K562 (cell line): ENCODE measurements around the gene NDRG3. TPM values are rescaled to one million over a fixed set of nuclear protein-coding genes. Genes with fewer than 3 reads are reported as not detected.
"Not testable (repeated sequence)": the region's sequence is repeated elsewhere in the genome, so short reads cannot be mapped to it uniquely, and the experiment has no call there.

Source experiments
- ATAC-seq: fragments of 200-7000 bp; cut with Tn5 transposase; 3 replicates; pipeline ENCODE4 v1.9.1; 2020; ENCODE audit warnings: moderate library complexity
- BruUV-seq: library from RNA; stranded (reverse); fragments of 400-500 nt; replicated peaks from 2 replicates; lab custom pipeline; 2021; lab: Mats Ljungman, UMichigan
- CTCF ChIA-PET: fragments of 300-600 bp; formaldehyde crosslinking; extraction: SDS; loops from one replicate; lab custom pipeline; 2021; ENCODE audit warnings: low intra/inter-chr PET ratio; lab: Yijun Ruan, JAX
- POLR2A ChIA-PET: fragments of 300-600, 350-650 bp; sonication (Branson Sonifier 250); formaldehyde crosslinking; extraction: SDS; loops from one replicate; lab custom pipeline; 2021; ENCODE audit warnings: antibody characterized with exemption, inconsistent platforms; lab: Yijun Ruan, JAX
- DNase-seq, 4 experiments: peaks; one replicate each; pipeline versions ENCODE4 v3.0.0 to v3.0.0-alpha.2; 2011 to 2018; ENCODE audit warnings: low spot score in 3 of 4, mixed read lengths in 3 of 4; ENCODE audit errors: extremely low read depth in 1 of 4
- FAIRE-seq: peaks from 2 replicates; lab custom pipeline; 2011; peaks lifted over from hg19 to GRCh38; lab: Jason Lieb, UNC
- H2AFZ ChIP-seq: 2 replicates; pipeline ENCODE4 v1.6.0; 2011; ENCODE audit warnings: low read depth, low read length, control low read depth, inconsistent platforms
- H3K27ac ChIP-seq: fragments of 200-600 bp; 3 replicates; pipeline ENCODE4 v1.8.0; 2011; ENCODE audit warnings: low read depth, mild to moderate bottlenecking, control low read depth, inconsistent platforms, low read length, moderate library complexity, mixed read lengths; ENCODE audit errors: extremely low read depth
- H3K27me3 ChIP-seq, 2 experiments: fragments of 300-600 bp in 1 of 2; 2 replicates in 1 of 2; 3 replicates in 1 of 2; pipeline versions ENCODE4 v1.6.0 to v1.8.0; 2011; ENCODE audit warnings: inconsistent platforms in 2 of 2, low read length in 2 of 2, mild to moderate bottlenecking in 1 of 2, mixed read lengths in 1 of 2, moderate library complexity in 1 of 2; ENCODE audit not compliant: control insufficient read depth in 2 of 2, insufficient read depth in 2 of 2
- H3K36me3 ChIP-seq: fragments of 300-600 bp; 3 replicates; pipeline ENCODE4 v1.8.0; 2011; ENCODE audit warnings: mild to moderate bottlenecking, low read length, inconsistent platforms; ENCODE audit not compliant: control insufficient read depth, insufficient read depth
- H3K4me1 ChIP-seq, 2 experiments: fragments of 200-600 bp in 1 of 2; replicated peaks in 1 of 2; 2 replicates in 1 of 2; 3 replicates in 1 of 2; pipeline versions ENCODE4 v1.5.1 to v1.8.0; 2011; ENCODE audit warnings: inconsistent platforms in 2 of 2, low read length in 2 of 2, mild to moderate bottlenecking in 1 of 2, mixed read lengths in 1 of 2, moderate library complexity in 1 of 2; ENCODE audit not compliant: control insufficient read depth in 2 of 2, insufficient read depth in 2 of 2
- H3K4me2 ChIP-seq: 2 replicates; pipeline ENCODE4 v1.6.1; 2011; ENCODE audit warnings: low read length, control low read depth, inconsistent platforms, mixed read lengths; ENCODE audit not compliant: insufficient read depth
- H3K4me3 ChIP-seq: fragments of 200-600 bp; sonication (generic), shearing (Covaris generic); 2 replicates; pipeline ENCODE4 v1.5.1; 2016; ENCODE audit warnings: control low read depth, inconsistent platforms
- H3K79me2 ChIP-seq: fragments of 200-600 bp; 3 replicates; pipeline ENCODE4 v1.8.0; 2011; ENCODE audit warnings: low read length, inconsistent platforms; ENCODE audit not compliant: control insufficient read depth, insufficient read depth
- H3K9ac ChIP-seq, 2 experiments: 2 replicates each; pipeline versions ENCODE4 v1.6.0 to v1.6.1; 2011; ENCODE audit warnings: low read depth in 2 of 2, low read length in 2 of 2, control low read depth in 1 of 2, inconsistent platforms in 1 of 2, mild to moderate bottlenecking in 1 of 2, mixed read lengths in 1 of 2; ENCODE audit not compliant: insufficient read depth in 1 of 2
- H3K9me1 ChIP-seq: one replicate; pipeline ENCODE4 v1.6.0; 2011; ENCODE audit warnings: inconsistent platforms, mild to moderate bottlenecking, low read length, moderate library complexity; ENCODE audit not compliant: control insufficient read depth, insufficient read depth
- H3K9me3 ChIP-seq: replicated peaks from 2 replicates; pipeline ENCODE4 v1.5.1; 2011; ENCODE audit warnings: low read depth, low read length, inconsistent platforms; ENCODE audit not compliant: control insufficient read depth, insufficient read depth
- H4K20me1 ChIP-seq: replicated peaks from 2 replicates; pipeline ENCODE4 v1.6.1; 2011; ENCODE audit warnings: low read length, inconsistent platforms, mixed read lengths; ENCODE audit not compliant: control insufficient read depth, insufficient read depth
- IRF2 ChIP-seq: sonication (generic); formaldehyde crosslinking; IDR thresholded peaks from 2 replicates; pipeline ENCODE4 v1.8.1; 2022; ENCODE audit warnings: mild to moderate bottlenecking, missing genetic modification reagents
- KDM1A ChIP-seq, 2 experiments: fragments of 450-650 bp; IDR thresholded peaks; 2 replicates each; pipeline ENCODE4 v1.6.1; 2016; ENCODE audit warnings: mild to moderate bottlenecking in 2 of 2
- RBM25 ChIP-seq: fragments of 200-400 bp; formaldehyde crosslinking; IDR thresholded peaks from 2 replicates; pipeline ENCODE4 v1.6.1; 2018; ENCODE audit warnings: low read length, low read depth, moderate library complexity; ENCODE audit not compliant: severe bottlenecking
- ZNF134 ChIP-seq: fragments of 250-450 bp; sonication (Bioruptor Pico); conservative IDR thresholded peaks from 2 replicates; pipeline ENCODE4 v1.4.0; 2020
- WGBS: fragments of 100-300 bp; shearing (Covaris generic); methylation state at CpG from one replicate; pipeline ENCODE4 v1.1.6; 2016; ENCODE audit warnings: low coverage, mixed read lengths; ENCODE audit not compliant: insufficient coverage; ENCODE audit errors: missing lambda C conversion rate; 5-methylcytosine and 5-hydroxymethylcytosine counted together
- in situ Hi-C: fragments of 300-500 bp; cut with MboI; formaldehyde crosslinking; loops from 4 replicates; pipeline ENCODE4 v1.15.0; 2018; ENCODE audit warnings: inconsistent platforms, mixed read lengths
- intact Hi-C: fragments of 100-400 bp; cut with micrococcal nuclease; formaldehyde crosslinking; loops from 2 replicates; pipeline ENCODE4 v1.14.2; 2022
- polyA plus RNA-seq, 8 experiments: library from polyadenylated mRNA; depleted of rRNA in 4 of 8; stranded (reverse) in 5 of 8; unstranded in 3 of 8; fragments of >200 nt; fragmentation: Nextera tagmentation in 2 of 8; fragmentation: Illumina TruSeq in 1 of 8; extraction: Ambion mirVana in 2 of 8; extraction: Trizol in 1 of 8; gene quantifications; 2 replicates each; pipeline versions ENCODE4 v1.2.1 to v1.2.3, GENCODE V29; 2011 to 2014; ENCODE audit warnings: inconsistent platforms in 1 of 8, missing spikeins in 1 of 8
- total RNA-seq, 7 experiments: library from RNA; depleted of rRNA in 6 of 7; stranded (reverse); fragments of >200 nt in 6 of 7; fragmentation: Illumina TruSeq in 2 of 7; extraction: Trizol in 2 of 7; gene quantifications; 2 replicates each; pipeline versions ENCODE4 v1.2.1 to v1.2.3, GENCODE V29; 2011 to 2021; ENCODE audit warnings: low replicate concordance in 1 of 7

The NDRG3 gene
- total and polyA plus RNA-seq, 9 of the 15 experiments (the other 6 are each of a cell fraction or from before 2014, with no cell fraction given): 14.6 to 39.4 (median 24.4) TPM

GRCh38 chr20:36638876-36639400 lies 107.0 kb downstream of the NDRG3 start:
- H3K9me1 ChIP-seq, ATAC-seq, H3K4me3 ChIP-seq, intact Hi-C loops, BruUV-seq, H3K36me3 ChIP-seq, H4K20me1 ChIP-seq, H3K4me2 ChIP-seq, DNase-seq, POLR2A ChIA-PET, H3K27me3 ChIP-seq, H3K27ac ChIP-seq, in situ Hi-C loops, H3K4me1 ChIP-seq, H3K9me3 ChIP-seq, H3K79me2 ChIP-seq, H3K9ac ChIP-seq, FAIRE-seq, H2AFZ ChIP-seq, CTCF ChIA-PET: not testable (repeated sequence)
- 34% methylated on average over 11 of the region's 12 CpGs for WGBS
- TF ChIP-seq ZNF134 (CRISPR knock-in tag) (peak; percentile 97), KDM1A (IDR thresholded peaks at IDR 0.05) (peak; percentile 63 to 72; a peak in 3 of 4 replicates), RBM25 (peak; percentile 59)

DNA sequence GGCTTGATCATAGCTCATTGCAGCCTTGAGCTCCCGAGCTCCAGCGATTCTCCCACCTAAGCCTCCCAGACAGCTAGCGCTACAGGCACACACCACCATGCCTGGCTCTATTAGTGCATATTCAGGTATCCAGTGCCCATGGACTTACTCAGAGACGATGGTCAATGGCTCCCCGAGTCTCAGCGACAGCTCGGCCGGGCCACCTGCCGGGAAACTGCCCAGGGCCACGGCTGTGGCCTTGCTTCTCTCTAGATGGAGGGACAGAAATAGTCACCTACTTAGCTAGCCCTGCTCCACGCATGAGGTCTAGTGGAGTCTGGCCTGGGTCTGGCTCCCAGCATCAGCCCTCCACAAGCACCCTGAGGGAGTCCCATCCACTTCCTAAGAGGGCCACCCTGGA lies 111.5 kb downstream of the NDRG3 start:
- no peak for TF ChIP-seq IRF2
- WGBS: 35% methylated on average over 11 of the region's 11 CpGs

More for the DNA sequence above, 111.5 kb downstream of the NDRG3 start:
- ATAC-seq: no peak
- no TSS peak for BruUV-seq
- intact Hi-C loops: no loop called here
- ChIA-PET POLR2A (interaction anchor here (0.6 to 0.9 kb wide), 2 partner anchors 95 to 398 kb away, joined by 4 to 6 read pairs; partner anchors contain the start of gene AAR2), CTCF (no interaction called here)
- no peaks in the 10 kb centered on the region for H3K9me1 ChIP-seq
- no peak overlapping the region for H3K4me2 ChIP-seq
- no peaks in the 10 kb centered on the region for H3K79me2 ChIP-seq
- no peak overlapping the region for H3K4me3 ChIP-seq
- H3K4me1 ChIP-seq: peaks cover 0 to 3% of the 10 kb centered on the region in 2 experiments; a peak in 1 of 5 replicates
- H3K27me3 ChIP-seq: no peaks in the 10 kb centered on the region; a peak in 1 of 5 replicates
- in situ Hi-C loops: no loop called here
- H4K20me1 ChIP-seq: no peaks in the 10 kb centered on the region
- DNase-seq: no peak
- no peak overlapping the region for H3K27ac ChIP-seq
- no peaks in the 10 kb centered on the region for H3K9me3 ChIP-seq
- H2AFZ ChIP-seq: no peak overlapping the region
- 0 out of 4 replicates have a peak overlapping the region, but pooled peaks of 1 of the 2 experiments have one; percentile 2 for H3K9ac ChIP-seq
- FAIRE-seq: no peak
- H3K36me3 ChIP-seq: no peaks in the 10 kb centered on the region
